A549 treated with Hydrocortisone at 1 μM for 4 hours (cell line): ENCODE measurements around the gene FRG1. TPM values are rescaled to one million over a fixed set of nuclear protein-coding genes. Genes with fewer than 3 reads are reported as not detected.

ENCODE experiments used
- total RNA-seq: library from RNA; stranded (reverse); fragments of 200-300 nt; extraction: Qiagen RNA extraction; gene quantifications from 5 replicates; pipeline ENCODE4 v1.2.3, GENCODE V29; 2022

The FRG1 gene
- 35.4 to 43.1 TPM (median 36.9 TPM) in 5 replicates for total RNA-seq

GRCh38 chr4:189940178-189941004 lies at the start of gene FRG1:
Gene FRG1 (plus strand): TSS chr4:189940872. CDS start chr4:189941010, 138 bp downstream.

Other genes with a start within 250 kb of the FRG1 start
- 0.07 to 0.08 TPM in 2 of 5 replicates, not detected in the others for gene FRG2, start 86.4 kb downstream of the FRG1 start, total RNA-seq
- gene DBET, start 123.6 kb downstream of the FRG1 start, total RNA-seq = not detected in 5 replicates
- not detected in 5 replicates for gene DUX4, start 232.9 kb downstream of the FRG1 start, total RNA-seq